Measurements from ENCODE around the gene FBXO24. TPM values are rescaled to one million over a fixed set of nuclear protein-coding genes. Genes with fewer than 3 reads are reported as not detected.

FBXO24 gene
- total and polyA plus RNA-seq, 2 of the 4 experiments (the other 2 are of a cell fraction) = 0.43 to 0.54 TPM

GRCh38 chr7:100629117-100629716 lies 43.1 kb downstream of the FBXO24 start:
- H2BK15ac ChIP-seq (ENCODE audit: low read depth, low read length) = no peak overlapping the region
- no peak overlapping the region for H2BK20ac ChIP-seq (ENCODE audit: low read depth, low read length)
- no peak overlapping the region for H3K4me2 ChIP-seq (ENCODE audit: low read depth, low read length)
- no peaks in the 10 kb centered on the region; the same call in 1 of the 2 replicates for H3K4me1 ChIP-seq (ENCODE audit: control insufficient read depth, insufficient read depth, low read length)
- H3K9me3 ChIP-seq (ENCODE audit: control insufficient read depth, insufficient read depth, low read length) = no peaks in the 10 kb centered on the region
- H4K8ac ChIP-seq (ENCODE audit: low read depth in 2 of 2, low read length in 2 of 2) = no peak overlapping the region
- no peak overlapping the region for H2BK5ac ChIP-seq (ENCODE audit: low read depth, low read length, poor library complexity, severe bottlenecking)
- no peaks in the 10 kb centered on the region for H3K36me3 ChIP-seq (ENCODE audit: control insufficient read depth, insufficient read depth, low read length)
- no peak overlapping the region for H3K56ac ChIP-seq (ENCODE audit: extremely low read depth, insufficient read depth, low read length)
- POLR2A ChIA-PET (ENCODE audit: unreplicated experiment) = no interaction called here
- peaks cover 15% of the 10 kb centered on the region; the same call in 1 of the 2 replicates for H3K27me3 ChIP-seq (ENCODE audit: control insufficient read depth, insufficient read depth, low read length)
- H2AFZ ChIP-seq (replicated peaks; ENCODE audit: low read length, poor library complexity) = peak overlapping the region; percentile 7
- no peak overlapping the region for H3K27ac ChIP-seq (ENCODE audit: insufficient read depth, low read length)
- H3K18ac ChIP-seq (ENCODE audit: low read depth, low read length) = no peak overlapping the region
- ATAC-seq (ENCODE audit: low read depth) (no peak), DNase-seq (no peak)
- no peaks in the 10 kb centered on the region for H3K79me1 ChIP-seq (ENCODE audit: low read depth in 1 of 2, low read length in 2 of 2)
- no peak overlapping the region for H3K23ac ChIP-seq (ENCODE audit: low read depth, low read length)
- CTCF ChIA-PET = no interaction called here
- H3K4me3 ChIP-seq (ENCODE audit: insufficient read depth, low read depth, low read length) = no peak overlapping the region
- H3K14ac ChIP-seq (replicated peaks; ENCODE audit: low read depth, low read length) = no peak overlapping the region
- no peak overlapping the region for H2BK120ac ChIP-seq (ENCODE audit: low read depth, low read length)
- no peaks in the 10 kb centered on the region for H4K20me1 ChIP-seq (ENCODE audit: insufficient read depth, low read length)
- no peak overlapping the region for H3K9ac ChIP-seq (ENCODE audit: low read depth, low read length)
- H4K5ac ChIP-seq (ENCODE audit: low read depth, low read length) = no peak overlapping the region
- no peak overlapping the region for H2AK5ac ChIP-seq (ENCODE audit: low read depth, low read length)
- no peak overlapping the region for H4K91ac ChIP-seq (ENCODE audit: insufficient read depth, low read depth, low read length)
- intact Hi-C loops (cut with micrococcal nuclease) = no loop called here
- 50% methylated on average over 3 of the region's 11 CpGs; no CpG with 5 or more reads in 1 of the 2 experiments for WGBS, 2 experiments (ENCODE audit: extremely low coverage in 2 of 2, insufficient read length in 1 of 2)
- no peak overlapping the region for H2AK9ac ChIP-seq (replicated peaks; ENCODE audit: low read depth, low read length, poor library complexity)
- no TSS peak for BruUV-seq (replicated peaks)
- no peak overlapping the region for H3K4ac ChIP-seq (ENCODE audit: low read depth, low read length)
- dilution Hi-C loops (cut with HindIII; ENCODE audit: low sequenced_read_pairs, unreplicated experiment) = no loop called here
- in situ Hi-C loops (cut with MboI; ENCODE audit: low sequenced_read_pairs) = no loop called here
- H3K9me1 ChIP-seq (ENCODE audit: insufficient read depth, low read length) = peaks cover 7% of the 10 kb centered on the region; the same call in 1 of the 2 replicates
- peak; percentile 34; the same call in 1 of the 2 replicates for TF ChIP-seq CTCF (conservative IDR thresholded peaks at IDR 0.05; ENCODE audit: low read depth, low read length)
- no peak for TF ChIP-seq ELK1 (IDR thresholded peaks at IDR 0.05; ENCODE audit: borderline replicate concordance, low read depth, low read length)
- TF ChIP-seq RAD21 (IDR thresholded peaks at IDR 0.05; ENCODE audit: low read length) = 0 out of 2 replicates have a peak, but pooled peaks have one; percentile 15
- no peak for TF ChIP-seq CHD1 (IDR thresholded peaks at IDR 0.05; ENCODE audit: low read depth, low read length)

Measured in IMR-90 (cell line).